Measurements from ENCODE around the gene IGFBP5.

DNA sequence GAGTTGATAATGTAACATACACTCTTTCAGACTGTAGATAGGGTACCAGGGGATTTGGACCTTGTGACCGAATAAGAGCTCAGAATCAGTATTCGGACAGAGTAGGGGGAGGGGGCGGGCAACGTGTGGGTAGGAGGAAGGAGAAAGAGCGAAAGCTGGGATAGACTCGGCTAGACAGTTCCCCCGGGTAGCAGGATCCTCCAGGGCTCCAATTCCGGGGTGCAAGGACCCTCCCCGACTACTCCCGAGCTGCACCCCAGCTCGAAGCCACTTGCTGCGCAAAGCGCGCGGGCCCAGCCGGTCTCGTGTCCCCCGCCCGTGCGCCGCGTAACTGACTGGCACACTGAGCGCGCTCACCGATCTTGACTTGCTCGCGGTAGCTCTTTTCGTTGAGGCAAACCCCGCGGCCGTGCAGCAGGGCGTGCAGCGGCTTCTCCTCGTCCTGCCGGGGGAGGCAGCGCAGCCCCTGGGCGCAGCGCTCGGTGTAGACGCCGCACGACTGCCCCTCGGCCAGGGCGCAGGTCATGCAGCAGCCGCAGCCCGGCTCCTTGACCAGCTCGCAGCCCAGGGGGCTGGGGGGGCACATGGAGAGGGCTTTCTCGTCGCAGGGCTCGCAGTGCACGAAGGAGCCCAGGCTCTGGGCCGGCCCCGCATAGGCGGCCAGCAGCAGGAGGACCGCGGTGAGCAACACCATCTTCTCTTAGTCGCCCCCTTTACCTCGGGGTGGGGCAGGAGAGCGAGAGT lies 1.1 kb downstream of the IGFBP5 start:
- TF ChIP-seq, protein P1, sequence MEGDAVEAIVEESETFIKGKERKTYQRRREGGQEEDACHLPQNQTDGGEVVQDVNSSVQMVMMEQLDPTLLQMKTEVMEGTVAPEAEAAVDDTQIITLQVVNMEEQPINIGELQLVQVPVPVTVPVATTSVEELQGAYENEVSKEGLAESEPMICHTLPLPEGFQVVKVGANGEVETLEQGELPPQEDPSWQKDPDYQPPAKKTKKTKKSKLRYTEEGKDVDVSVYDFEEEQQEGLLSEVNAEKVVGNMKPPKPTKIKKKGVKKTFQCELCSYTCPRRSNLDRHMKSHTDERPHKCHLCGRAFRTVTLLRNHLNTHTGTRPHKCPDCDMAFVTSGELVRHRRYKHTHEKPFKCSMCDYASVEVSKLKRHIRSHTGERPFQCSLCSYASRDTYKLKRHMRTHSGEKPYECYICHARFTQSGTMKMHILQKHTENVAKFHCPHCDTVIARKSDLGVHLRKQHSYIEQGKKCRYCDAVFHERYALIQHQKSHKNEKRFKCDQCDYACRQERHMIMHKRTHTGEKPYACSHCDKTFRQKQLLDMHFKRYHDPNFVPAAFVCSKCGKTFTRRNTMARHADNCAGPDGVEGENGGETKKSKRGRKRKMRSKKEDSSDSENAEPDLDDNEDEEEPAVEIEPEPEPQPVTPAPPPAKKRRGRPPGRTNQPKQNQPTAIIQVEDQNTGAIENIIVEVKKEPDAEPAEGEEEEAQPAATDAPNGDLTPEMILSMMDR (IDR thresholded peaks at IDR 0.05; ENCODE audit: poor library complexity), result no peak
- no peak for TF ChIP-seq EZH2phosphoT487 (IDR thresholded peaks at IDR 0.05; ENCODE audit: low read depth, severe bottlenecking, unreplicated experiment)
- TF ChIP-seq EZH2 (IDR thresholded peaks at IDR 0.05; ENCODE audit: borderline replicate concordance), result peak; percentile 32
